Brain microvascular endothelial cell (primary cell): Measurements from ENCODE around the gene TAF4B.
"Not testable (repeated sequence)": the region's sequence is repeated elsewhere in the genome, so short reads cannot be mapped to it uniquely, and the experiment has no call there.

Experiments
- DNase-seq: peaks from one replicate; pipeline ENCODE4 v3.0.0-alpha.2; 2020
- H3K27ac ChIP-seq: fragments of 250-450 bp; sonication (Bioruptor Pico); 2 replicates; pipeline ENCODE4 v1.5.1; 2020; ENCODE audit warnings: mild to moderate bottlenecking, moderate library complexity
- H3K27me3 ChIP-seq: fragments of 250-450 bp; sonication (Bioruptor Pico); replicated peaks from 2 replicates; pipeline ENCODE4 v1.5.1; 2020; ENCODE audit warnings: mild to moderate bottlenecking
- H3K36me3 ChIP-seq: fragments of 250-450 bp; sonication (Bioruptor Pico); replicated peaks from 2 replicates; pipeline ENCODE4 v1.5.1; 2020; ENCODE audit warnings: mild to moderate bottlenecking
- H3K4me3 ChIP-seq: 2 replicates; pipeline ENCODE4 v1.5.1; 2011; ENCODE audit warnings: low read depth, mild to moderate bottlenecking, control low read depth, low read length, moderate library complexity
- CTCF ChIP-seq: IDR thresholded peaks from 2 replicates; pipeline ENCODE4 v1.5.1; 2011; ENCODE audit warnings: low read depth, mild to moderate bottlenecking, moderate library complexity, low read length, control low read depth, inconsistent platforms; ENCODE audit errors: missing control alignments
- in situ Hi-C: cut with HindIII; loops from 2 replicates; pipeline ENCODE4 v1.10.0; 2017; ENCODE audit warnings: low sequenced_read_pairs, low pct_ligation_motif_present

TAF4B gene

DNA sequence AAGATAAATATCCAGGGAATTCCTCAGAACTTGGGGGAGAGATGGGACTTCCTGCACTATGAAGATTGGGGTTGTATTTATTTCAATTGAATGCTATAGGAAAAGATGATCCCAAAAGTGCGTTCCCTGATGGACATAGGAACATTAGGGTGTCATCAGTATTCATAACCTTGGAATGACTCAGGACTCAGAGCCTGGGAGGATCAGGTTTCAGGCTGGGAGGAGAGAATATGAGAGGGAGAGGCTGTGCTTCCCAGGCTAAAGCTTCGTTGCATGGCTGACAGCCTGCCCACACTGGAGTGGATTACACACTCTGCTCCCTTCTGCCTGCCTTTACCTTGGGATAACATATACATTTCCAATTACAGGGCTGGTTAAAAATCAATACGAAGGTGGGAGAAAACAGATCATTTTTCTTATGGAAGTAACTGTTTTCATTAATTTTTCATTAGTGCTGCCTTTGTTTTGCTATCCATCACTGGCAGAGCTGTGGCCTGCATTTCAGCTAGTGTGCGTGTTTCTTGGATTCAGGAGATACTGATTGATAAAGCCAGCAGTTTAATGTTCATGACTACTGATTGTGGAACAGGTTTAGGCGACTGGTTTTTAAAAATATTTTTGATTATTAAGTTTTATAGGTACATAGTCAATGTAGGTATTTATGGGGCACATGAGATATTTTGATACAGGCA, 203.4 kb downstream of the TAF4B start:
- no peak for TF ChIP-seq CTCF
- H3K27ac ChIP-seq: peak overlapping the region; percentile 5
- H3K36me3 ChIP-seq: no peaks in the 10 kb centered on the region
- in situ Hi-C loops: no loop called here
- H3K27me3 ChIP-seq: no peaks in the 10 kb centered on the region
- H3K4me3 ChIP-seq: no peak overlapping the region
- peak; percentile 89 for DNase-seq

- no peak overlapping the region for H3K27ac ChIP-seq
- TF ChIP-seq CTCF: no peak
- no peak for DNase-seq
Observed at GRCh38 chr18:26432651-26433424, 206.6 kb downstream of the TAF4B start.

DNA sequence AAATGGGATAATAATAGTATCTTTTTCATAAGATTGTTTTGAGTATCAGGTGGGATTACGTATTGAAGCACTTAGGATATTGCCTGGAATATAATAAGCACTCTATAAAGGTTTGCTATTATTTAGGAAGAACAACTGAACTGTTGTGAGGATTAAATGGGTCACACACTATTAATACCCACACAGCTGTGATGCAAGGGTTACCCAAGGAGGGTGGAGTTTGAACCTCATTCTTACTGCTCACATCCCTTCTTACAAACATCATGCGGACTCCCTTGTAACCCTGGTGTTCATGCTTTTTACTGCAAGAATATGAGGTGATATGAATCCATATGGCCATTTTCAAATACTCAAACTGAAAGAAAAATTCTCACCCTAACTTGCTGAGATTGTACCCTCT, 208.6 kb downstream of the TAF4B start:
- H3K36me3 ChIP-seq: no peaks in the 10 kb centered on the region
- in situ Hi-C loops: no loop called here
- no peak for TF ChIP-seq CTCF
- no peaks in the 10 kb centered on the region for H3K27me3 ChIP-seq
- no peak for DNase-seq
- H3K4me3 ChIP-seq: no peak overlapping the region
- no peak overlapping the region for H3K27ac ChIP-seq

More at GRCh38 chr18:26432651-26433424, 206.6 kb downstream of the TAF4B start:
- Histone ChIP-seq H3K27me3 (no peaks in the 10 kb centered on the region), H3K36me3 (no peaks in the 10 kb centered on the region), H3K4me3 (no peak overlapping the region)
- in situ Hi-C loops: no loop called here

DNA sequence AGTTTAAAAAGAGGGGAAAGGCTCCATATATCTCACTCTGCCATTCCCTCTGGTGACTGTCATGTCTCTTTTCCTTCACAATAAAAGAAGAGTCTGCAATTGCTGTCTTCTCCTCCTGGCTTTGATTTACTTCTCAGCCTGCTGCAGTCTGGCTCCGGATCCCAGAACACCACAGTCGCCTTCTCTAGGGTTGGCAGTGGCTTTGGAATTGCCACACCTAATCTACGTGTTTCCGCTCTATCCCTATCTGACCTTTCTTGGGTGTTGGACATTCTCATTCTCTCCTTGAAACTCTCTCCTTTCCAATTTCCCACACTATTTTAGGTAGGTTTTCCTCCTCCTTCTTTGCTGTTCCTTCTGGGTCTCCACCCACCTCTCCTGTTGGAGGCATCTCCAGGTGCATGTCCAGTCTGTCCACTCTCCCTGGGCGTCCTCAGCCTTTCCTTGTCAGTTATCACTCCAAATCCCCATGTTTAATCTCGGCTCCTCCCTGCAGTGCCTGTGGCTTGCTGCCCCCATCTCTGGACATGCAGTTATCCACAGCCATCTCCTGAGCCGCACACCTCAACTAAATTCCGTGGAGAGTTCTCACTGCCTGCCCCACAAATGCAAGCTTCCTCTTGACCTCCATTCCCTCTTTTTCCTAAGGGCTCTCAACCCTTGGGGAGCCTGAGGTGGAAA, 209.3 kb downstream of the TAF4B start:
- no peak for DNase-seq
- H3K36me3 ChIP-seq: no peaks in the 10 kb centered on the region
- no peak overlapping the region for H3K27ac ChIP-seq
- no peaks in the 10 kb centered on the region for H3K27me3 ChIP-seq
- no peak for TF ChIP-seq CTCF
- H3K4me3 ChIP-seq: no peak overlapping the region
- in situ Hi-C loops: no loop called here

DNA sequence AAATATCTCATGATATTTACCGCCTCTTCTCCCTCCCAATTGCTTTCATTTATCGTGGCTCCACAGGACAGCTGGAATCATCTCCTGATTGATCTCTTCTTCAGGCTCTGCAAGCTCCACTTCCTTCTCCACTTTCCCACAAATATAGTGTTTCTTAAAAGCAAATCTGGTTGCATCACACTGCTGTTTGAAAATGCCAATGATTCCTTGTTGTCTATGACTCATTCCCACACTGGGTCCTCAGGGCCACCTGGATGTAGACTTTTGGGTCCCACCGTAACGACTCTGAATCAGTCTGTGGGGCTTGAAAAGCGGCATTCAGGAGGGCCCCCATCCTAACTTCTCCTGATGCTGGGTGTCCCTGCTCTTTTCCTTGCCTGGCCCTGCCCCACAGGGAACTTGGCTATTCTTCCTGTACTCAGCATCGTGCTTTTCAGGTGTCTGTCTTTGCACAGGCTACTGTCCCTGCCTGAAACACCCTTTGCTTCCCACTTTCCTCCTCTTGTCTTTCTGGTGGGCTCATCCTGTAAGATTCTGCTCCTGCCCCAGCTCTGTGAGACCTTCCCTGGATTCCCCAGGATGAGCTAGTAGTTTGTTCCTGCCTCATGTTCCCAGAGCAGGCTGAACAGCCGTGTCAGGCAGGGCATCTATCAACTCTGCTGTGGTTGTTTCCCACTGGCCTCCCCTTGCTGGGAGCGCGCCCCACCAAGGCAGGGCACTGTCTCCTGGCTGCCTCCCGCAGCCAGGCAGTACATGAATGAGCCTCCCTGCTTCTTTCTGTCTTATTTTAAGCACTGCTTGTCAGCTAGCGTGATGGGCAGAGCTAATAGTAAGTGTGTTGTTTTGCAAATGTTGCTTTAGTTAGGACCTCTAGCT, 210.2 kb downstream of the TAF4B start:
- peak; percentile 68 for DNase-seq
- H3K36me3 ChIP-seq: no peaks in the 10 kb centered on the region
- H3K27me3 ChIP-seq: no peaks in the 10 kb centered on the region
- in situ Hi-C loops: no loop called here
- no peak overlapping the region for H3K27ac ChIP-seq
- TF ChIP-seq CTCF: no peak
- no peak overlapping the region for H3K4me3 ChIP-seq

- H3K27ac ChIP-seq, H3K4me3 ChIP-seq, in situ Hi-C loops, DNase-seq, H3K27me3 ChIP-seq, H3K36me3 ChIP-seq: not testable (repeated sequence)
Observed at GRCh38 chr18:26437634-26438033, 211.4 kb downstream of the TAF4B start.
